ENCODE data around the gene KLHDC7B.
A peak's percentile ranks its signal among the peaks of the same experiment; 100 is the strongest.

The KLHDC7B gene

DNA sequence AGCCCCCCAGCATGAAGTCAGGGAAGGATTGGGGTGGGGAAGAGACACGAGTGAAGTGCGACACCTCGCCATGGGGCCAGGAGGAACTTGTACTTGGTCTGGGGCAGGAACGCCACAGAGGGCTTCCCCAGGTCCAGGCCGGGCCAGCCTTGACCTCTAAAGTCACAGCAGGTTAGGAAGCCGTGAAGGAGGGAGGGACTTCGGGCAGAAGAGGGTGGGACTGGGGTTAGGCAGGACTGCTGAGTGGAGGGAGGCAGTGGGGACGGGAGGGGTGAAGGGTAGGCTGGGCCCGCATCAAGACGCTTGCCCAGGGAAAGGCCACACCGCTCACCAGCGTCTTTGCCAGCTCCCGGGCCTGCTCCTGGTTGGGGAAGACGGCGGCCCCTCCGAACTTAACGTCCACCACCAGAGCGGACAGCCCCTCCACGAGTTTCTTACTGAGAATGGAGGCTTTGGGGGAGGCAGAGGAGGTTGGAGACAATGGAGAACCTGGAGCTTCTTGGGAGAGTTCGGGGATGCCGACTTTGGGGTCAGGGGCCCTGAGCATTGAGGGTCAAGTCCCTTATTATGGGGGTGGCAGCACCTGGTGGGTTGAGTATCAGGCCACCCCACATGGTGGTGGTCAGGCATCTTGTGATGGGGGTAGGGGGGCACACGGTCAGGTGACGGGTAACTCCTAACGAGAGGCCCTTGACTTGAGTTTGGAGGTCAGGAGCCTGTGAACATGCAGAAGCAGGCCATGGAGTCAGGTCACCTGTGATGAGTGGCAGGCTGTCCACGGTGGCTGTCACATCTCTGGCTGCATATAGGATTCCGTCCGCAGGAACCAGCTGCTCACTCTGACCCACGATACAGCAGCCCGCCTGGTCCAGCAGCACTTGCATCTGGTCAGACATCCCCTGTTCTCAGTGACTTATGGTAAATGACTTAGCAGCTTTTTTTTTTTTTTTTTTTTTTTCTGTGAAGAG is 18.6 kb upstream of the KLHDC7B start:
- Histone ChIP-seq H3K4me3 (ENCODE audit: low read depth, low read length) (peak overlapping the region; percentile 70), H3K27ac (no peak overlapping the region), H3K27me3 (replicated peaks) (no peaks in the 10 kb centered on the region), H3K36me3 (replicated peaks) (peaks cover 15% of the 10 kb centered on the region)
- TF ChIP-seq, protein P1, sequence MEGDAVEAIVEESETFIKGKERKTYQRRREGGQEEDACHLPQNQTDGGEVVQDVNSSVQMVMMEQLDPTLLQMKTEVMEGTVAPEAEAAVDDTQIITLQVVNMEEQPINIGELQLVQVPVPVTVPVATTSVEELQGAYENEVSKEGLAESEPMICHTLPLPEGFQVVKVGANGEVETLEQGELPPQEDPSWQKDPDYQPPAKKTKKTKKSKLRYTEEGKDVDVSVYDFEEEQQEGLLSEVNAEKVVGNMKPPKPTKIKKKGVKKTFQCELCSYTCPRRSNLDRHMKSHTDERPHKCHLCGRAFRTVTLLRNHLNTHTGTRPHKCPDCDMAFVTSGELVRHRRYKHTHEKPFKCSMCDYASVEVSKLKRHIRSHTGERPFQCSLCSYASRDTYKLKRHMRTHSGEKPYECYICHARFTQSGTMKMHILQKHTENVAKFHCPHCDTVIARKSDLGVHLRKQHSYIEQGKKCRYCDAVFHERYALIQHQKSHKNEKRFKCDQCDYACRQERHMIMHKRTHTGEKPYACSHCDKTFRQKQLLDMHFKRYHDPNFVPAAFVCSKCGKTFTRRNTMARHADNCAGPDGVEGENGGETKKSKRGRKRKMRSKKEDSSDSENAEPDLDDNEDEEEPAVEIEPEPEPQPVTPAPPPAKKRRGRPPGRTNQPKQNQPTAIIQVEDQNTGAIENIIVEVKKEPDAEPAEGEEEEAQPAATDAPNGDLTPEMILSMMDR (IDR thresholded peaks at IDR 0.05; ENCODE audit: low read depth, low read length, missing control alignments) = no peak
- DNase-seq = no peak
- in situ Hi-C loops (cut with HindIII; ENCODE audit: low pct_ligation_motif_present, low sequenced_read_pairs) = no loop called here

DNA sequence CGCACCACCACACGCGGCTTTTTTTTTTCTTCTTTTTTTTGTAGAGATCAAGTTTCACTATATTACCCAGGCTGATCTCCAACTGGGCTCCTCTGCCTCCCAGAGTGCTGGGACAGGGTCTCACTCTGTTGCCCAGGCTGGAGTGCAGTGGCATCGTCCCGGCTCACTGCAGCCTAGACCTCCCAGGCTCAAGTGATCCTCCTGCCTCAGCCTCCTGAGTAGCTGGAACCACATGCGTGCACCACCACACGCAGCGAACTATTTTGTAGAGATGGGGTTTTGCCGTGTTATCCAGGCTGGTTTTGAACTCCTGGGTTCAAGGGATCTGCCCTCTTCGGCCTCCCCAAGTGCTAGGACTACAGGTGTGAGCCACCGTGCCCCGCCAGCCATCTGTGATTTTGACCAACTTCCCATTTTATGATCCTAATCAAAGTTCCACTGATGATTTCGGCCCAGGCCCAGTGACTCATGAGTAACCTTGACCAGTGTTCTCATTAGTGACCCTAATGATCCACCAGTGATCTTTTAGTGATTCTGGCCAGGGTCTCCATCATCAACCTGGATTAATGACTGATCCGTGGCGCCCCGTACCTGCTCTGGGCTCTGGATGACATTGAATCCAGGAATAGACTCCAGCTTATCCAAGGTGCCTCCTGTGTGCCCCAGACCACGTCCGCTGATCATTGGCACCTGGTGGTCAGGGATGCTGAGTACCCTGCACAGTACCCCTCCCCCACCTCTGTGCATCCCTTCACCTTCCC is 17.6 kb upstream of the KLHDC7B start:
- DNase-seq = no peak
- TF ChIP-seq, protein P1 (IDR thresholded peaks at IDR 0.05; ENCODE audit: low read depth, low read length, missing control alignments) = no peak
- H3K27me3 ChIP-seq (replicated peaks) = no peaks in the 10 kb centered on the region
- no peak overlapping the region for H3K27ac ChIP-seq
- no peak overlapping the region for H3K4me3 ChIP-seq (ENCODE audit: low read depth, low read length)
- H3K36me3 ChIP-seq (replicated peaks) = peaks cover 7% of the 10 kb centered on the region
- in situ Hi-C loops (cut with HindIII; ENCODE audit: low pct_ligation_motif_present, low sequenced_read_pairs) = no loop called here

DNA sequence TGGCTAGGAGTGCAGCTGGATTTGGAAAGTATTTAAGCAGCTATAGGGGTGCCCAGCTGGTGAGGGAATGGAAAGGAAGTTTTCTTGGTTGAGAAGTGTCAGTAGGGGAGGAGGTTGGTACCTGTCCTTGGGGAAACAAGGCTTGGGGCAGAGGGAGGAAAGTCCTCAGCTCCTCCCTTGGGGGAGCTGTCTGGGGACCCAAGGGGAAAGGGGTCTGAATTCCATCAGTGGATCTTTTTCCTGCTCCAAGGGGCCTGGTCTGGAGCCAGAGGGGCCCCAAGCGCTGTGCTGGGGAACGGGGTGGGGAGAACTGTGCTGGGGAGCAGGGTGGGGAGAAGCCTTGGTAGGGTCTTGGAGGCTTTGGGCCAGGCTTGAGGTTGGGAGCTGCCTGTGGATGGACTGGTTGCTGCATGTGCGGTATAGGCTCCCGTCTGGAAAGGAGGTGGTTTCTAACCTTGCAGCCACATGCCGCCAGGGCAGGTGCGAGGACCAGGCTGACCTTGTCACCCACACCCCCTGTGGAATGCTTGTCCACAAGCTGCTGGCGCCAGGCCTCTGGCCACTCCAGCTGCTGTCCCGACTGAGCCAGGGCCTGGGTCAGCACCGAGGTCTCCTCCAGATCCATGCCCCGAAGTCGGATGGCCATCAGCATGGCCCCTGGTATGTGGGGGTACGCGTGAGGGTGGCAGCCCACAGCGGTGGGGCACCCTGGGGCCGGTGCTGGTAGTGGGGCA is 16.9 kb upstream of the KLHDC7B start:
- no peak overlapping the region for H3K27ac ChIP-seq
- TF ChIP-seq, protein P1 (IDR thresholded peaks at IDR 0.05; ENCODE audit: low read depth, low read length, missing control alignments) = no peak
- in situ Hi-C loops (cut with HindIII; ENCODE audit: low pct_ligation_motif_present, low sequenced_read_pairs) = no loop called here
- no peak overlapping the region for H3K4me3 ChIP-seq (ENCODE audit: low read depth, low read length)
- DNase-seq = no peak
- H3K27me3 ChIP-seq (replicated peaks) = no peaks in the 10 kb centered on the region
- no peaks in the 10 kb centered on the region for H3K36me3 ChIP-seq (replicated peaks)

DNA sequence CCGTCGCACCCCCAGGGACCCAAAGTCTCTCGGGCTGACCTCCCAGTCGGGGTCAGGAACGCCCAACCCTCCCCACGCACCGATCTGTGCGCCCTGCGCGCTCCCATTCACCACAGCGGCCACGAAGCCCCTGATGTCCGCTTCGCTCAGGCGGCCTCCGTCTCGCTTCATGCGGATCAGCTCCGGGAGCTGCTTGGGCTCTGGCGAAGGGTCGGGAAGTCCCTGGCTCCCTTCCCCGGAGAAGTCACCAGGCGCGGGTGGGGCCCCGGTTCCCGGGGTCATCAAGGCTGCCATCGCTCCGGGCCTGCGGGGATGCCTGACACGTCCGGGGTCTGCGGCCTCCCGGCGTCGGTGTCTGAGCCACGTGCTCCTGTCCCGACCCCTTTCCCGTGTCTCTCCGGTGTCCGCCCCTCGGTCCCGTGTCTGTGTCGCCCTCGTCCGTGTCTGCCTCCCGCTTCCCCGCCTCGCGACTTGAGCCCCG is 16.2 kb upstream of the KLHDC7B start:
- DNase-seq = no peak
- H3K27me3 ChIP-seq (replicated peaks) = no peaks in the 10 kb centered on the region
- in situ Hi-C loops (cut with HindIII; ENCODE audit: low pct_ligation_motif_present, low sequenced_read_pairs) = no loop called here
- TF ChIP-seq, protein P1 (IDR thresholded peaks at IDR 0.05; ENCODE audit: low read depth, low read length, missing control alignments) = no peak
- no peaks in the 10 kb centered on the region for H3K36me3 ChIP-seq (replicated peaks)
- H3K4me3 ChIP-seq (ENCODE audit: low read depth, low read length) = peak overlapping the region; percentile 41
- H3K27ac ChIP-seq = no peak overlapping the region

DNA sequence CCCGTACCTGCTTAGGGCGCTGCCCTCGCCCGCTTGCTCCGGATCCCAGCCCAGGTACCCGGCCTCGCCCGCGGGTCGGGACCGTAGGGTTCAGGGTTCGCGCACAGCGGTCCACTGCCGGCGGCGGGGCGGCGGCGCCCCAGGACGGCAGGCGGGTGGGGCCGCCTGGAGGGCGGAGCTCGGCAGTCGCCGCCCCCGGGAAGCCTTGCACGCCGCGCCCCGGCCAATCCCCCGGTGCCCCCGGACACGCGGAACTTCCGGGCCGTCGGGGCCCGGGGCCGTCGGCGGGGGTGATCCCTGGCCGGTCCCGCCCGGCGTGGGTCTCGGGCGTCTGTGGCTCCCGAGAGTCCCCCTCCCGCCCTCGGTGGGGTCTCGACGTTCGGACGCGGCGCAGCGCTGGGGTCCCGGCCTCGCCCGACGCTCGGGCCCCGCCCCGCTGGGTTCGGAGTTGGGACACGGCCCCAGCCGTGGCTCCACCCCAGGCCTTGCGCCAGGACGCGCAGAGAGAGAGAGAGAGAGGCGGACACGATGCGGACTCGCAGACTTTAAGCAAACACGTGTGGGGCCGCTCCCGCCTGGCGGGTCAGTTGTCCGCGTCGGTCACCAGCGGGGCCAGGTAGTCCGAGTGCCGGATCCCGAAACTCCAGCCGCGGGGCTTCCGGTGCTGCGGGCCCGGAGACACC is 15.7 kb upstream of the KLHDC7B start, which contains the start of gene TYMP:
Gene TYMP (minus strand): TSS at position 116 of the 683 bp plus-strand sequence. CDS start 303 bp downstream, outside the sequence.
- Histone ChIP-seq H3K36me3 (replicated peaks) (no peaks in the 10 kb centered on the region), H3K27ac (peak within 1 kb of the TSS; percentile 5), H3K27me3 (replicated peaks) (no peaks in the 10 kb centered on the region), H3K4me3 (ENCODE audit: low read depth, low read length) (peak within 1 kb of the TSS; percentile 43)
- in situ Hi-C loops (cut with HindIII; ENCODE audit: low pct_ligation_motif_present, low sequenced_read_pairs) = no loop called here
- TF ChIP-seq, protein P1 (IDR thresholded peaks at IDR 0.05; ENCODE audit: low read depth, low read length, missing control alignments) = no peak
- peak; percentile 49 for DNase-seq
